NOMO-1 (cell line): ENCODE data around the gene ZBTB49.
A peak's percentile ranks its signal among the peaks of the same experiment; 100 is the strongest.
"Not testable (repeated sequence)": the region's sequence is repeated elsewhere in the genome, so short reads cannot be mapped to it uniquely, and the experiment has no call there.

Source experiments
- DNase-seq, 2 experiments: peaks; one replicate each; lab custom pipeline; 2025; ENCODE audit not compliant: unreplicated experiment in 2 of 2; lab: John Stamatoyannopoulos, UW

ZBTB49 gene

GRCh38 chr4:4323705-4324534 is 33.9 kb downstream of the ZBTB49 start:
- DNase-seq, result no peak

GRCh38 chr4:4325321-4325720 is 35.3 kb downstream of the ZBTB49 start:
- DNase-seq, result no peak

GRCh38 chr4:4326166-4326565 is 36.1 kb downstream of the ZBTB49 start:
- no peak for DNase-seq

GRCh38 chr4:4327652-4328121 is 37.6 kb downstream of the ZBTB49 start:
- no peak for DNase-seq

- DNase-seq, result no peak
Observed at GRCh38 chr4:4328206-4328605, 38.2 kb downstream of the ZBTB49 start.

- no peak for DNase-seq
Observed at GRCh38 chr4:4328840-4329239, 38.8 kb downstream of the ZBTB49 start.

GRCh38 chr4:4329496-4329895 is 39.4 kb downstream of the ZBTB49 start:
- DNase-seq, result no peak

- DNase-seq, result no peak
Observed at GRCh38 chr4:4330794-4331193, 40.7 kb downstream of the ZBTB49 start.

GRCh38 chr4:4332529-4332928 is 42.5 kb downstream of the ZBTB49 start:
- DNase-seq, result no peak

GRCh38 chr4:4333265-4333706 is 43.2 kb downstream of the ZBTB49 start:
- no peak for DNase-seq

- peak; percentile 8 to 31 for DNase-seq
Observed at GRCh38 chr4:4334798-4335520, 44.9 kb downstream of the ZBTB49 start.

GRCh38 chr4:4338210-4339001 is 48.4 kb downstream of the ZBTB49 start:
- DNase-seq, result no peak

- DNase-seq, result no peak
Observed at GRCh38 chr4:4339504-4340085, 49.5 kb downstream of the ZBTB49 start.

GRCh38 chr4:4341861-4342650 is 52.0 kb downstream of the ZBTB49 start:
- DNase-seq, result no peak

- no peak for DNase-seq
Observed at GRCh38 chr4:4343038-4343437, 53.0 kb downstream of the ZBTB49 start.

GRCh38 chr4:4344915-4345527 is 55.0 kb downstream of the ZBTB49 start:
- no peak for DNase-seq

GRCh38 chr4:4347585-4347984 is 57.5 kb downstream of the ZBTB49 start:
- DNase-seq, result no peak

GRCh38 chr4:4348585-4348984 is 58.5 kb downstream of the ZBTB49 start:
- not testable (repeated sequence) for DNase-seq

GRCh38 chr4:4349867-4350266 is 59.8 kb downstream of the ZBTB49 start:
- no peak for DNase-seq

GRCh38 chr4:4350909-4351308 is 60.9 kb downstream of the ZBTB49 start:
- no peak for DNase-seq
